Heart left ventricle (tissue), 13 donors: ENCODE measurements around the gene TIAM2.

Experiments used
- POLR2A ChIP-seq, 2 donors: fragments of 450-650 bp; IDR thresholded peaks; one replicate each; pipeline ENCODE4 v1.6.1; 2017; ENCODE audit warnings: antibody characterized with exemption in 2 of 2, mild to moderate bottlenecking in 2 of 2, moderate library complexity in 2 of 2
- TF ChIP-seq, protein P1 (sequence below), 12 donors: fragments of 200-600 bp; sonication (generic) in 4 of 12; IDR thresholded peaks; one replicate each; pipeline versions ENCODE4 v1.5.0 to v1.8.0; 2018 to 2022; ENCODE audit warnings: antibody characterized with exemption in 12 of 12, mild to moderate bottlenecking in 5 of 12
- donor health status: ischemic (EF 13 %, LVEDD 7.1; RV severe dilation, severe dysfunction).
- donor health status: DM: no; HTN: yes; CAD: no.
- donor health status: DM: no; HTN: no; CAD: no.
- donor health status: ischemic (EF 25% LVEDD 6.9; RV normal size, moderate dysfunction).
- donor health status: ischemic (EF 25% LVEDD 5.7; RV mildly dilated, moderate dysfunction).
- donor health status: ischemic (EF 35%, LVEDD 5.7; RV mildly dilated, moderate dysfunction).
- donor health status: nonischemic (EF 11% LVEDD 7.7; RV severe dilation, severe dysfunction).
- donor health status: DM: yes; HTN: yes; CAD: no.
- donor health status: PGD.
- donor health status: ischemic (EF 29% LVEDD 5.4; RV normal size, mild dysfunction).
- donor health status: nonischemic (EF 23%, LVEDD 6.1; RV moderate dilation, normal function).

DNA sequence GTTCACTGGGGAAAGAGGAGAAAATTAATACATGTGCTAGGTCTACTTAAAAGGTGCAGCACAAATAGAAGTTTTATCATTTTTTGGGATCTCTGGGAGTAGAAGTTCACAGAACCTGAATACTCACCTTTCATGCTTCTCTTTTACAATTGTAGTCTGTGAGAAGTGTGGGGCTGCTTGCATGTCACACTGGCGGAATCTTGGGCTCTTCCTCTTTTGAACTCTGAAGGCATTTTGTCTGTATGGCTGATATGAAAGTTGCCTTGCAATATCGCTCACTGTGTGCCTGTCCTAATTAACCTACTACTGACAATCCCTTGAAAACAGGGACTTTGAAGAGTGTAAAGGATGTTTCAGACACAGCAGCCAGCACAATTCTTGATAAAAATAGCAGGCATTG, 202.8 kb downstream of the TIAM2 start:
- TF ChIP-seq, protein P1, sequence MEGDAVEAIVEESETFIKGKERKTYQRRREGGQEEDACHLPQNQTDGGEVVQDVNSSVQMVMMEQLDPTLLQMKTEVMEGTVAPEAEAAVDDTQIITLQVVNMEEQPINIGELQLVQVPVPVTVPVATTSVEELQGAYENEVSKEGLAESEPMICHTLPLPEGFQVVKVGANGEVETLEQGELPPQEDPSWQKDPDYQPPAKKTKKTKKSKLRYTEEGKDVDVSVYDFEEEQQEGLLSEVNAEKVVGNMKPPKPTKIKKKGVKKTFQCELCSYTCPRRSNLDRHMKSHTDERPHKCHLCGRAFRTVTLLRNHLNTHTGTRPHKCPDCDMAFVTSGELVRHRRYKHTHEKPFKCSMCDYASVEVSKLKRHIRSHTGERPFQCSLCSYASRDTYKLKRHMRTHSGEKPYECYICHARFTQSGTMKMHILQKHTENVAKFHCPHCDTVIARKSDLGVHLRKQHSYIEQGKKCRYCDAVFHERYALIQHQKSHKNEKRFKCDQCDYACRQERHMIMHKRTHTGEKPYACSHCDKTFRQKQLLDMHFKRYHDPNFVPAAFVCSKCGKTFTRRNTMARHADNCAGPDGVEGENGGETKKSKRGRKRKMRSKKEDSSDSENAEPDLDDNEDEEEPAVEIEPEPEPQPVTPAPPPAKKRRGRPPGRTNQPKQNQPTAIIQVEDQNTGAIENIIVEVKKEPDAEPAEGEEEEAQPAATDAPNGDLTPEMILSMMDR (IDR thresholded peaks at IDR 0.05) = no peak
- TF ChIP-seq POLR2A (IDR thresholded peaks at IDR 0.05) = no peak
